Stimulated activated CD4-positive, alpha-beta T cell treated with anti-CD3 and anti-CD28 coated beads, Interleukin-15, amount 100 ng/mL, for 24 hours (primary cell): ENCODE data around the gene SCYGR4.
"Not testable (repeated sequence)": the region's sequence is repeated elsewhere in the genome, so short reads cannot be mapped to it uniquely, and the experiment has no call there.

ENCODE experiments used
- DNase-seq: peaks from one replicate; pipeline ENCODE4 v3.0.0-alpha.2; 2020

The SCYGR4 gene

GRCh38 chr2:227617316-227618230 is at the start of gene SCYGR4:
Gene SCYGR4, plus strand, starts transcription at chr2:227617498. Its CDS starts 0 bp downstream, at chr2:227617498.
- DNase-seq: no peak

GRCh38 chr2:227568852-227569169 is 48.5 kb upstream of the SCYGR4 start:
- no peak for DNase-seq

- DNase-seq: no peak
Observed at GRCh38 chr2:227570615-227571014, 46.7 kb upstream of the SCYGR4 start.

- no peak for DNase-seq
Observed at GRCh38 chr2:227576110-227576509, 41.2 kb upstream of the SCYGR4 start.

GRCh38 chr2:227576812-227577211 is 40.5 kb upstream of the SCYGR4 start:
- DNase-seq: no peak

GRCh38 chr2:227577555-227577954 is 39.7 kb upstream of the SCYGR4 start:
- no peak for DNase-seq

- DNase-seq: no peak
Observed at GRCh38 chr2:227578642-227579041, 38.7 kb upstream of the SCYGR4 start.

- no peak for DNase-seq
Observed at GRCh38 chr2:227579791-227580190, 37.5 kb upstream of the SCYGR4 start.

GRCh38 chr2:227582369-227582768 is 34.9 kb upstream of the SCYGR4 start:
- no peak for DNase-seq

- DNase-seq: no peak
Observed at GRCh38 chr2:227592694-227593387, 24.5 kb upstream of the SCYGR4 start.

- no peak for DNase-seq
Observed at GRCh38 chr2:227595797-227596196, 21.5 kb upstream of the SCYGR4 start.

GRCh38 chr2:227597036-227597435 is 20.3 kb upstream of the SCYGR4 start:
- no peak for DNase-seq

GRCh38 chr2:227597998-227598397 is 19.3 kb upstream of the SCYGR4 start:
- no peak for DNase-seq

GRCh38 chr2:227598835-227599503 is 18.3 kb upstream of the SCYGR4 start, which contains the start of gene SCYGR2:
Gene SCYGR2, plus strand, starts transcription at chr2:227598893. Its CDS starts 0 bp downstream, at chr2:227598893.
- not testable (repeated sequence) for DNase-seq

GRCh38 chr2:227602358-227602757 is 14.9 kb upstream of the SCYGR4 start:
- no peak for DNase-seq

GRCh38 chr2:227606476-227606875 is 10.8 kb upstream of the SCYGR4 start:
- no peak for DNase-seq

- no peak for DNase-seq
Observed at GRCh38 chr2:227607941-227608340, 9.4 kb upstream of the SCYGR4 start.

- no peak for DNase-seq
Observed at GRCh38 chr2:227608561-227609338, 8.5 kb upstream of the SCYGR4 start.

- DNase-seq: no peak
Observed at GRCh38 chr2:227610123-227610522, 7.2 kb upstream of the SCYGR4 start.

GRCh38 chr2:227612546-227613271 is 4.6 kb upstream of the SCYGR4 start:
- DNase-seq: no peak

- DNase-seq: no peak
Observed at GRCh38 chr2:227613272-227613660, 4.0 kb upstream of the SCYGR4 start.

- no peak for DNase-seq
Observed at GRCh38 chr2:227614246-227614645, 3.1 kb upstream of the SCYGR4 start.
